DOHH2 (cell line): ENCODE results near the gene TNPO3.
A peak's percentile ranks its signal among the peaks of the same experiment; 100 is the strongest.

Experiments
- H3F3A ChIP-seq: fragments of 200-600 bp; sonication (generic), shearing (Covaris generic); 2 replicates; pipeline ENCODE4 v1.6.0; 2016; ENCODE audit warnings: antibody characterized with exemption, mild to moderate bottlenecking; ENCODE audit not compliant: control insufficient read depth, insufficient read depth
- H3K27ac ChIP-seq: fragments of 200-600 bp; sonication (generic); 2 replicates; pipeline ENCODE4 v1.5.1; 2014; ENCODE audit warnings: low read depth, mild to moderate bottlenecking, low read length, moderate library complexity
- H3K27me3 ChIP-seq: fragments of 200-600 bp; sonication (generic); 2 replicates; pipeline ENCODE4 v1.6.1; 2014; ENCODE audit warnings: mild to moderate bottlenecking, low read length, mixed read lengths; ENCODE audit not compliant: control insufficient read depth
- H3K36me3 ChIP-seq: fragments of 200-600 bp; sonication (generic); 2 replicates; pipeline ENCODE4 v1.6.1; 2014; ENCODE audit warnings: mild to moderate bottlenecking, low read length, moderate library complexity, mixed read lengths; ENCODE audit not compliant: control insufficient read depth
- H3K4me1 ChIP-seq: fragments of 200-600 bp; sonication (generic); 2 replicates; pipeline ENCODE4 v1.6.1; 2014; ENCODE audit warnings: mild to moderate bottlenecking, low read length, mixed read lengths; ENCODE audit not compliant: control insufficient read depth
- H3K4me2 ChIP-seq: fragments of 200-600 bp; sonication (generic); 2 replicates; pipeline ENCODE4 v1.6.0; 2014; ENCODE audit warnings: mild to moderate bottlenecking, low read length, moderate library complexity
- H3K4me3 ChIP-seq: fragments of 200-600 bp; sonication (generic); 2 replicates; pipeline ENCODE4 v1.5.1; 2014; ENCODE audit warnings: mild to moderate bottlenecking, low read length, mixed read lengths
- H3K79me2 ChIP-seq: fragments of 200-600 bp; sonication (generic); 2 replicates; pipeline ENCODE4 v1.6.1; 2014; ENCODE audit warnings: mild to moderate bottlenecking, low read length, mixed read lengths; ENCODE audit not compliant: control insufficient read depth
- H3K9me2 ChIP-seq: fragments of 200-600 bp; sonication (generic); replicated peaks from 2 replicates; pipeline ENCODE4 v1.6.1; 2014; ENCODE audit warnings: mild to moderate bottlenecking, low read length, mixed read lengths; ENCODE audit not compliant: control insufficient read depth
- H3K9me3 ChIP-seq: fragments of 200-600 bp; sonication (generic); 2 replicates; pipeline ENCODE4 v1.6.1; 2014; ENCODE audit warnings: antibody characterized with exemption, low read length, mixed read lengths; ENCODE audit not compliant: control insufficient read depth, insufficient read depth
- H4K20me1 ChIP-seq: fragments of 200-600 bp; sonication (generic); 2 replicates; pipeline ENCODE4 v1.6.0; 2014; ENCODE audit warnings: low read depth, mild to moderate bottlenecking, antibody characterized with exemption, low read length, moderate library complexity; ENCODE audit not compliant: control insufficient read depth, insufficient read depth
- CTCF ChIP-seq: fragments of 200-600 bp; sonication (generic); IDR thresholded peaks from one replicate; pipeline ENCODE4 v1.5.1; 2014; ENCODE audit warnings: antibody characterized with exemption, mild to moderate bottlenecking, low read depth, low read length; ENCODE audit not compliant: poor library complexity, severe bottlenecking
- EZH2phosphoT487 ChIP-seq: fragments of 200-600 bp; sonication (generic); IDR thresholded peaks from 2 replicates; pipeline ENCODE4 v1.6.1; 2017; ENCODE audit warnings: borderline replicate concordance, mild to moderate bottlenecking, antibody characterized with exemption, low read length, moderate library complexity, mixed read lengths

TNPO3 gene

GRCh38 chr7:128948312-128948973, 106.5 kb downstream of the TNPO3 start:
- Histone ChIP-seq H3K9me2 (no peaks in the 10 kb centered on the region), H4K20me1 (no peaks in the 10 kb centered on the region; the same call in 1 of the 2 replicates), H3K79me2 (no peaks in the 10 kb centered on the region), H3K4me1 (peaks cover 3% of the 10 kb centered on the region; the same call in 1 of the 2 replicates), H3K27me3 (no peaks in the 10 kb centered on the region), H3K27ac (no peak overlapping the region), H3K4me2 (no peak overlapping the region), H3K36me3 (peaks cover 29% of the 10 kb centered on the region), H3K9me3 (no peaks in the 10 kb centered on the region), H3F3A (peaks cover 8% of the 10 kb centered on the region), H3K4me3 (no peak overlapping the region)
- TF ChIP-seq EZH2phosphoT487 (no peak), CTCF (no peak)

GRCh38 chr7:128947854-128948253, 107.1 kb downstream of the TNPO3 start:
- Histone ChIP-seq H3K9me2 (no peaks in the 10 kb centered on the region), H3K79me2 (no peaks in the 10 kb centered on the region), H4K20me1 (no peaks in the 10 kb centered on the region; the same call in 1 of the 2 replicates), H3K27ac (no peak overlapping the region), H3K4me1 (peaks cover 3% of the 10 kb centered on the region; the same call in 1 of the 2 replicates), H3F3A (peaks cover 8% of the 10 kb centered on the region), H3K27me3 (no peaks in the 10 kb centered on the region), H3K9me3 (no peaks in the 10 kb centered on the region), H3K4me3 (no peak overlapping the region), H3K36me3 (peaks cover 23% of the 10 kb centered on the region), H3K4me2 (no peak overlapping the region)
- TF ChIP-seq EZH2phosphoT487: no peak
- no peak for TF ChIP-seq CTCF

- TF ChIP-seq CTCF (peak; percentile 80), EZH2phosphoT487 (no peak)
- Histone ChIP-seq H4K20me1 (no peaks in the 10 kb centered on the region; the same call in 1 of the 2 replicates), H3K4me2 (no peak overlapping the region), H3K9me2 (no peaks in the 10 kb centered on the region), H3K9me3 (no peaks in the 10 kb centered on the region), H3K4me3 (no peak overlapping the region), H3F3A (peaks cover 8% of the 10 kb centered on the region), H3K4me1 (peaks cover 3% of the 10 kb centered on the region; the same call in 1 of the 2 replicates), H3K27me3 (no peaks in the 10 kb centered on the region), H3K36me3 (peaks cover 16% of the 10 kb centered on the region), H3K79me2 (no peaks in the 10 kb centered on the region), H3K27ac (no peak overlapping the region)
Observed at GRCh38 chr7:128946936-128947830, 107.7 kb downstream of the TNPO3 start.
